GM11168 (cell line): ENCODE data around the gene DDX10.
"Not testable (repeated sequence)": the region's sequence is repeated elsewhere in the genome, so short reads cannot be mapped to it uniquely, and the experiment has no call there.

Experiments
- in situ Hi-C: fragments of 300-500 bp; cut with MboI; formaldehyde crosslinking; loops from one replicate; pipeline ENCODE4 v1.12.0; 2022; ENCODE audit warnings: low sequenced_read_pairs; ENCODE audit not compliant: unreplicated experiment

Gene DDX10

GRCh38 chr11:108709741-108710140 lies 44.9 kb downstream of the DDX10 start:
- in situ Hi-C loops, result no loop called here

DNA sequence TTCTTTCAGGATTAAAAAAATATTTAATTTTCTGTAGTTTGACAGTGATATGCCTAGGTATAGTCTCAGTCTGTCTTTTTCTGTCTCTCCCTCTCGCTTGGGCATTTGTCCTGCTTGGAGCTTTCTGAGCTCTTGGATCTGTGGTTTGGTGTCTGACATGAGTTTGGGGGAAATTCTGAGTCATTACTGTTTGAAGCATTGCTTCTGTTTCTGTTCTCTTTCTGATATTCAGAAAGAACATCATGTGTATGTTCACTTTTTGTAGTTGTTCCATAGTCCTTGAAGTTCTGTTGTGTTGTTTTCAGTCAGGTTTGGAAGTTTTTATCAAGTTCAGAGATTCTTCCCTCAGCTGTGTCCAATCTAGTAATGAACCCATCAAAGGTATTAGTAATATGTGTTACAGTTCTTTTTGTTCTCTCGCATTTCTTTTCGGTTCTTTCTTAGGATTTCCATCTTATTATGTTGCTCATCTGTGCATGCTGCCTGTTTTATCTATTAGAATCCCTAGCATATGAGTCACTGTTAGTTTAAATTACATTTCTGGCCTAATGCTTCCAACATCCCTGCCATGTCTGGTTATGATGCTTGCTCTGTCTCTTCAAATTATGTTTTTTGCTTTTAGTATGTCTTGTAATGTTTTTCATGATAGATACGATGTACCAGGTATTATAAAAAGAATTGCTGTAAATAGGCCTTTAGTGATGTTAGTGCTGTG lies 48.4 kb downstream of the DDX10 start:
- in situ Hi-C loops, result no loop called here

DNA sequence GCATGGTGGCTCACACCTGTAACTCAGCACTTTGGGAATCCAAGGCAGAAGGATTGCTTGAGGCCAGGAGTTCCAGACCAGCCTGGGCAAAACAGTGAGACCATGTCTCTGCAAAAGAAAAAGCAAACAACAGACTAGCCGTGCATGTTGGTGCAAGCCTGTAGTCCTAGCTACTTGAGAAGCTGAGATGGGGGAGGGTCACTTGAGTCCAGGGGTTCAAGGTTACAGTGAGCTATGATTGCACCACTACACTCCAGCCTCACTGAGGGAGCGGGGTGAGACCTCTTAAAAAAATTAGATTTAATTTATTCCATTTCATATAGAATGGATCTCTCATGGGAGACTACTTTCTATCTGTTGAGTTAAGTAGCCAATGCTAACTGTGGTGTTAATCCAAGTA lies 50.4 kb downstream of the DDX10 start:
- in situ Hi-C loops, result no loop called here

GRCh38 chr11:108718466-108718865 lies 53.6 kb downstream of the DDX10 start:
- in situ Hi-C loops, result no loop called here

GRCh38 chr11:108724974-108725689 lies 60.3 kb downstream of the DDX10 start:
- in situ Hi-C loops, result no loop called here

DNA sequence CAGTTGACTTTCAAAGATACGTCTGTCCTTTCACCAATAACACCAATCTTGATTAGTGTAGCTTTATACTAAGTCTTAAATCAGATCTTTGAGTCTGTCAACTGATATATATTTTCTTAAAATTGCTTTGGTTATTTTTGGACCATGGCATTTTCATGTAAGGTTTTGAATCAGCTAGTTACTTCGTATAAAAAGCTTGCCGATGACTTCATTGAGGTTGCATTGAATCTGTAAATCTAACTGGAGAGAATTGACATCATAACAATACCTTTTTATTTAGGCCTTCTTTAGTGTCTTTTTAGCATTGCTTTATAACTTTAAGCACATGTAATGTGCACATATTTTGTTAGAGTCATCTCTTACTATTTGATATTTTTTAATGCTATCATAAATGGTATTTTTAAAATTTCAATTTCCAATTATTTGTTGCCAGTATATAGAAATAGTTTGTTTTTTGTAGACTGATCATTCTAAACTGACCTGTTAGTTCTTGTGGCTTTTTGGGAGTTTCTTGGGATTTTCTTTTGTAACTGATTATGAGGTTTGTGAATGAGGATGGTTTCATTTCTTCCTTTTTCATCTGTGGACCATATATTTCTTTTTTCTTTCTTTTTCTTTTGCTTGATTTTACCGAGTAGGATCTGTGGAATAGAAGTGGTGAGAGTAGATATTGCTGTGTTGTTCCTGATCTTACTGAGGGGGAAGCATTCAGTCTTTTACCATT lies 61.4 kb downstream of the DDX10 start:
- in situ Hi-C loops, result no loop called here

GRCh38 chr11:108727665-108728064 lies 62.8 kb downstream of the DDX10 start:
- in situ Hi-C loops, result no loop called here

- in situ Hi-C loops, result no loop called here
These were observed 64.5 kb downstream of the DDX10 start for GRCh38 chr11:108729227-108729871.

GRCh38 chr11:108732395-108732794 lies 67.5 kb downstream of the DDX10 start:
- in situ Hi-C loops, result no loop called here

DNA sequence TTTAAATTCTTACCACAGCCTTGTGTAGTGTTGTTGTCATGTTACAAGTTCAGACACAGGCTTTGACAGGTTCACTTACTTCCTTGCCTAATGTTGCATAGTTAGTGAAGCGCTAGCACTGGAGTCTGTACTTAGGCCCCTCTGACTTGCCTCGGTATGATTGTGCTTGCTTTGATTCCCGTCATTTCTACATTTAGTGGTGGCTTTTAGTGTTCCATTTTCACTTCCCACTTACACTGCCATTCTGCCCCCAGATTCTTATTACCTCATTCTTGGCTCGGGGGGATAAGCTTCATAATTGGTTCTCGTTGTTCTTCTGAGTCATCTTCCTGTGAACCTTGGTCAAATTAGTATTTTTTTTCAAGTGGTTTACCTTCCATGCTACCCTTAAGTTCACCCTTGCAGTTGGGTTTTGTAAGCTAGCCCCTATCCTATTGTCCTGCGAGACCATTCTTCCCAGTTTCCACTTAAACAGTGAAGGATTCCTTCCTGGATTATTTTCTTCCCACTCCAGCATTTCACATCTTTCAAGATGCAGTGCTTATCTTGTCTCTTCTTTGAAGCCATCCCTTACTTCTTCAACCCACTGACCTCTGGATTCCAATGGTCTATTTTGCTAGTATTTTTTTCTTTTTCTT lies 68.7 kb downstream of the DDX10 start:
- in situ Hi-C loops, result no loop called here

DNA sequence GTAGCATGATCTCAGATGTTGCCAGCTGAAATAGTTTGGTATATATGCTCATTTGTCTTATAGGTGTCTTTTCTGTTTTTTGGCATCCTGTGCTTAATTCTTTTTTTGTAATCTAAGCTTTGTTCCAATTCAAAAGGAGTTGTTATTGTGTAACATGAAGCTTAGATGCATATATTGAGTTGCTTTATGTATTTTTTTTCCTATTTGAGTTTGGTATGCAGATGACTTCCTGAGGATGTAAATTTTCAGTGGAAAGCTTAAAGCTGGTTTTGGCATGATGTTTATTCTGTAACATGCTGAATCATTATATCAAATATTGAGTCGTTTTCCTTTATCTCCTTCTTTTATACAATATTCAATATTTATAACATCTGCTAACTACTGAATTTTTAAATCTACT lies 69.4 kb downstream of the DDX10 start:
- in situ Hi-C loops, result no loop called here

- in situ Hi-C loops, result no loop called here
These were observed 70.2 kb downstream of the DDX10 start for GRCh38 chr11:108734956-108735559.

DNA sequence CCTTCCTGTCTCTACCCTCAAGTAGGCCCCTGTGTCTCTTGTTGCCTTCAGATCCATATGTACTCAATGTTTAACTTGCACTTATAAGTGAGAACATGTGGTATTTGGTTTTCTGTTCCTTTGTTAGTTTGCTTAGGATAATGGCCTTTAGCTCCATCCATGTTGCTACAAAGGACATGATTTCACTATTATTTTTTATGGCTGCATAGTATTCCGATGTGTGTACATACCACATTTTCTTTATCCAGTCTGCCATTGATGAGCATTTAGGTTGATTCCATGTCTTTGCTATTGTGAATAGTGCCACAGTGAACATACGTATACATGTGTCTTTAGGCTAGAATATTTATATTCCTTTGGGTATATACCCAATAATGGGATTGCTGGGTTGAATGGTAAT lies 75.3 kb downstream of the DDX10 start:
- in situ Hi-C loops, result not testable (repeated sequence)

DNA sequence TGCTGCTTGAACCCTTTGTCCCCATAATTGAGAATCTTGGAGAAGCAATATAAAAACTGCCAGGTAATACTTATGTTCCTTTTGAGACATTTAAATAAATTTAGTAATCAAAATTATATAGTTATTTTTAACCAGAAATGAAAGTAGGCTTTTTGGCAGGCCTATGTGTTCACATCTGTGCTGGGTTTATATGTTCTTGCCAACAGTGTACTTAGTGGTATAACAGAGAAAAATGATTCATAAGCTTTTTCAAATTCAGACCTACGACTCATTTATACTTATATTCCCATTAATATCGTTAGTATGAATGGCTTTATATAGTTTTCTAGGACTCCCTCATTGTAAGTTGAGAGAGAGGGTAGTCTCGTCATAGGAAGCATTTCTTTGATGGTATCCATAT lies 79.0 kb downstream of the DDX10 start:
- in situ Hi-C loops, result no loop called here

DNA sequence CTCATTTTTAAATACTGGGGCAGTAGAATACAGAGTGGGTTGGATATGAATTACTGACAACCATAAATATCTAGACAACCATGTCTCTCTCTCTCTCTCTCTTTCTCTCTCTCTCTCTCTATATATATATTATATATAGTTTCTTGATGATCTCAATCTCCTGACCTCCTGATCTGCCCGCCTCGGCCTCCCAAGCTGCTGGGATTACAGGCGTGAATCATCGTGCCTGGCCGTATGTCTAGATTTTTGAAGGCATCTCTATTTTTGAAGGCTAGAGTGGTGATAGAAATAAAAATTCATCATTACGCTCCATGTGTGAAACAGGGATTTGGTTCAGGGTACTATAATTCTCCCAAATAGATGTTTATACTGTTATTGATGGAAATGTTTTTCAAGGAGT lies 84.1 kb downstream of the DDX10 start:
- in situ Hi-C loops, result no loop called here

GRCh38 chr11:108751444-108751843 lies 86.6 kb downstream of the DDX10 start:
- in situ Hi-C loops, result no loop called here

DNA sequence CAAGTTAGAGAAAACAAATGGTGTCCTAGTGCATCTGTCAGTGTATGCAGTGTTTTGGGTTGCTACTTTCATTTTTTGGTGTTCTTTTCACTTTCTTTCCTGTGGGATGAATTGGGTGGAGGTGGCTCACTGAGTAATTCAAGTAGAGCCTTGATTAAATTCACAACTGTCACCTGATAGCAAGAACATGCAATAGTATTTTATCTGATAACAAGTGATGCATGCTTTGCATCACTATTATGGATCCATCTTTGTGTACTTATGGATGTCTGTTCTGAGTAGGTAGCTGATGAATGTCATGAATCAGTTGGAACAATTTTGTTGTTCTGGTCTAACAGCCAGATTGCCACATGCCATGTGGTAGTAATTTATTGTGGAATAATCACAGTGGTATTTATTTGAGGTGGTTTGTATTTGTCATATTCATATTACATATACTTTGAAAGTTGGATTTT lies 87.5 kb downstream of the DDX10 start:
- in situ Hi-C loops, result no loop called here

DNA sequence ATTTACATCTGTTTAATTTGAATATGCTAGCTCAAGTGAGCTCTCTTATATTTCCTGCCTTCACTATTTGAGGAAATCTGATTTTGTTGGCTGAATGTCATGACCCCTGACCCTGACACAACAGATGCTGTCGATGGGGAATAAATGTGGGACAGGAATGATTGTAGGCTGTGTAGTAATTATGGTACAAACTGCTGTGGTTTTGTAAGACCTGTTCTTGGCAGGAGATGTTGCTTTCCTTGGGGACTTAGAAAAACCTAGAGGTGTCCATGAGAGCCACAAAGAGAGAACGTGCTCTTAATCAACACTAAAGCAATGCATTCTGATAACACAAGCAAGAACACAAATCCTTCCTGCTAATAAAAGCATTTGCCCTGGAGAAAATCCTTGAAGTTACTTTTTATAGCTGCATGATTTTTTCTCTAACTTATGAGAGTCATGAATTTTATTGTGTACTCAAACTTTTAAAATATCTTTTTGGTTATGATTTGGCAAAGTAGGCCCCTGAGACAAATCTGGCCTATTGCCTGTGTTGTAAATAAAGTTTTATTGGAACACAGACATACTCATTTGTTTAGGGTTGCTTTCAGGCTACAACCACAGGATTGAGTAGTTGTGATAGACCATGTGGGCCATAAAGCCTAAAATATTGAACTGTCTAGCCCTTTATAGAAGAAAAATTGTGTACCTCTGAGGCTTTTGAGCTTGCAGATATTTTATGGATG lies 90.2 kb downstream of the DDX10 start:
- in situ Hi-C loops, result no loop called here

DNA sequence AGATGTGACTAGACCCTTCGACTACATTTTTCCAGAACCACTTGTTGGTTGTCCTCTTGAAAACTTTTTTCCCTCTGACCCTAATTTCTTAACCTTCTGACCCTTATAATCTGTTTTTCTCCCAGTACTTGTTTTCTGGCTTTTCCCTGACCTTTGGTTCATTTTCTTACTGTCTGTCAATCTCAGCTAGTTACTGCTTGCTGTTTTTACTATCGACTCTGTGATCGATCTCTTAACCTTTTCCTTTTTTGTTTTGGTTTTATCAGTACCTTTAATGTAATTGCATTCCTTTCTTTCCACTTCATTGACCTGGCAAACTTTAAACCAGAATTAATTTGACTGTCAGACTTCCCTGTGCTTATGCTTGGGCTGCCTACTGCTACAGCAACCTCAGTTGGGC lies 92.8 kb downstream of the DDX10 start:
- in situ Hi-C loops, result no loop called here
